Measurements from ENCODE around the gene ADSL. TPM values are rescaled to one million over a fixed set of nuclear protein-coding genes. Genes with fewer than 3 reads are reported as not detected.

Gene ADSL
- total and polyA plus RNA-seq, 9 of the 15 experiments (the other 6 are each of a cell fraction or from before 2014, with no cell fraction given) = 112 to 322 (median 146) TPM

- H3K4me1 ChIP-seq (replicated peaks in 1 of 2; ENCODE audit: control insufficient read depth in 2 of 2, insufficient read depth in 2 of 2, low read length in 2 of 2) = peaks cover 4 to 6% of the 10 kb centered on the region in 2 experiments; a peak in 3 of 5 replicates
- no peak overlapping the region for H3K9ac ChIP-seq (ENCODE audit: insufficient read depth in 1 of 2, low read depth in 2 of 2, low read length in 2 of 2)
- H3K4me2 ChIP-seq (ENCODE audit: insufficient read depth, low read length) = no peak overlapping the region
- no peaks in the 10 kb centered on the region; the same call in 2 of the 3 replicates for H3K79me2 ChIP-seq (ENCODE audit: control insufficient read depth, insufficient read depth, low read length)
- H3K4me3 ChIP-seq = no peak overlapping the region
- TF ChIP-seq PRMT5 (CRISPR knock-in tag; IDR thresholded peaks at IDR 0.05) = no peak
- no peak for TF ChIP-seq NR2C2 (CRISPR knock-in tag; IDR thresholded peaks at IDR 0.05)
- no peak for TF ChIP-seq NR2C2 (tag; IDR thresholded peaks at IDR 0.05)
- TF ChIP-seq SMAD3 (CRISPR knock-in tag; conservative IDR thresholded peaks at IDR 0.05) = no peak
- no peak for TF ChIP-seq PHF20 (IDR thresholded peaks at IDR 0.05; ENCODE audit: partially characterized antibody)
- DNase-seq (ENCODE audit: extremely low read depth in 1 of 4, low spot score in 3 of 4) (no peak), ATAC-seq (no peak), FAIRE-seq (no peak)
- H3K27ac ChIP-seq (ENCODE audit: extremely low read depth, low read depth, low read length) = no peak overlapping the region
- intact Hi-C loops (cut with micrococcal nuclease) = no loop called here
- peaks cover 3% of the 10 kb centered on the region for H3K9me1 ChIP-seq (ENCODE audit: control insufficient read depth, insufficient read depth, low read length)
- POLR2A ChIA-PET = no interaction called here
- in situ Hi-C loops (cut with MboI) = no loop called here
- peaks cover 60% of the 10 kb centered on the region for H3K36me3 ChIP-seq (ENCODE audit: control insufficient read depth, insufficient read depth, low read length)
- BruUV-seq (replicated peaks) = no TSS peak
- no peaks in the 10 kb centered on the region for H3K9me3 ChIP-seq (replicated peaks; ENCODE audit: control insufficient read depth, insufficient read depth, low read depth, low read length)
- 76% methylated on average over 3 of the region's 3 CpGs for WGBS (ENCODE audit: insufficient coverage, low coverage, missing lambda C conversion rate)
- H3K27me3 ChIP-seq (ENCODE audit: control insufficient read depth in 2 of 2, insufficient read depth in 2 of 2, low read length in 2 of 2) = no peaks in the 10 kb centered on the region
- CTCF ChIA-PET (ENCODE audit: low intra/inter-chr PET ratio) = no interaction called here
- no peaks in the 10 kb centered on the region for H4K20me1 ChIP-seq (replicated peaks; ENCODE audit: control insufficient read depth, insufficient read depth, low read length)
- H2AFZ ChIP-seq (ENCODE audit: low read depth, low read length) = no peak overlapping the region
These were observed 56.8 kb downstream of the ADSL start for GRCh38 chr22:40403141-40403540.

- Histone ChIP-seq H3K27me3 (ENCODE audit: control insufficient read depth in 2 of 2, insufficient read depth in 2 of 2, low read length in 2 of 2) (no peaks in the 10 kb centered on the region), H3K36me3 (ENCODE audit: control insufficient read depth, insufficient read depth, low read length) (peaks cover 64% of the 10 kb centered on the region), H3K27ac (ENCODE audit: extremely low read depth, low read depth, low read length) (no peak overlapping the region), H4K20me1 (replicated peaks; ENCODE audit: control insufficient read depth, insufficient read depth, low read length) (no peaks in the 10 kb centered on the region), H3K79me2 (ENCODE audit: control insufficient read depth, insufficient read depth, low read length) (no peaks in the 10 kb centered on the region; the same call in 2 of the 3 replicates), H3K9ac (ENCODE audit: insufficient read depth in 1 of 2, low read depth in 2 of 2, low read length in 2 of 2) (no peak overlapping the region), H2AFZ (ENCODE audit: low read depth, low read length) (no peak overlapping the region), H3K4me2 (ENCODE audit: insufficient read depth, low read length) (no peak overlapping the region), H3K4me1 (replicated peaks in 1 of 2; ENCODE audit: control insufficient read depth in 2 of 2, insufficient read depth in 2 of 2, low read length in 2 of 2) (peaks cover 4 to 6% of the 10 kb centered on the region in 2 experiments; a peak in 3 of 5 replicates), H3K9me1 (ENCODE audit: control insufficient read depth, insufficient read depth, low read length) (peaks cover 3% of the 10 kb centered on the region), H3K4me3 (no peak overlapping the region), H3K9me3 (replicated peaks; ENCODE audit: control insufficient read depth, insufficient read depth, low read depth, low read length) (no peaks in the 10 kb centered on the region)
- intact Hi-C loops (cut with micrococcal nuclease) = no loop called here
- FAIRE-seq = no peak
- CTCF ChIA-PET (ENCODE audit: low intra/inter-chr PET ratio) = no interaction called here
- POLR2A ChIA-PET = interaction anchor here (0.6 to 0.7 kb wide), 2 partner anchors 28 to 50 kb away, joined by 3 read pairs; no protein-coding TSS in a partner anchor
- ATAC-seq = no peak
- DNase-seq (ENCODE audit: extremely low read depth in 1 of 4, low spot score in 3 of 4) = no peak
- in situ Hi-C loops (cut with MboI) = no loop called here
- no TSS peak for BruUV-seq (replicated peaks)
- WGBS (ENCODE audit: insufficient coverage, low coverage, missing lambda C conversion rate) = 81% methylated on average over 6 of the region's 7 CpGs
- TF ChIP-seq CBFA2T3 (IDR thresholded peaks at IDR 0.05) (no peak), GTF2B (IDR thresholded peaks at IDR 0.05; ENCODE audit: extremely low read depth, insufficient read length) (no peak), POLR2A (conservative IDR thresholded peaks at IDR 0.05) (no peak), SAFB (IDR thresholded peaks at IDR 0.05; ENCODE audit: borderline replicate concordance, low read depth, low read length) (no peak), POLR2B (IDR thresholded peaks at IDR 0.05; ENCODE audit: low read depth, partially characterized antibody) (no peak), PHF20 (IDR thresholded peaks at IDR 0.05; ENCODE audit: partially characterized antibody) (no peak), RBM22 (IDR thresholded peaks at IDR 0.05; ENCODE audit: low read depth, low read length, poor library complexity, severe bottlenecking) (no peak), CBX2 (IDR thresholded peaks at IDR 0.05; ENCODE audit: insufficient read depth, low read length, poor library complexity, severe bottlenecking) (no peak), TGIF2 (CRISPR knock-in tag; IDR thresholded peaks at IDR 0.05) (no peak), SAFB2 (IDR thresholded peaks at IDR 0.05; ENCODE audit: borderline replicate concordance, low read depth, low read length, severe bottlenecking) (no peak), KLF6 (CRISPR knock-in tag; IDR thresholded peaks at IDR 0.05; ENCODE audit: borderline replicate concordance) (no peak), BCL6 (CRISPR knock-in tag; IDR thresholded peaks at IDR 0.05) (no peak), ZNF140 (CRISPR knock-in tag; IDR thresholded peaks at IDR 0.05) (no peak), MAFF (IDR thresholded peaks at IDR 0.05; ENCODE audit: low read length) (no peak)
These were observed 57.4 kb downstream of the ADSL start for GRCh38 chr22:40403651-40404050.

All from K562 (cell line).